IPS DF 4.7 (cell line): ENCODE data around the gene STEAP1.
A peak's percentile ranks its signal among the peaks of the same experiment; 100 is the strongest.

Experiments used
- DNase-seq: peaks from one replicate; pipeline ENCODE4 v3.0.0-alpha.2; 2013; ENCODE audit warnings: low spot score; ENCODE audit errors: extremely low read depth

STEAP1 gene

DNA sequence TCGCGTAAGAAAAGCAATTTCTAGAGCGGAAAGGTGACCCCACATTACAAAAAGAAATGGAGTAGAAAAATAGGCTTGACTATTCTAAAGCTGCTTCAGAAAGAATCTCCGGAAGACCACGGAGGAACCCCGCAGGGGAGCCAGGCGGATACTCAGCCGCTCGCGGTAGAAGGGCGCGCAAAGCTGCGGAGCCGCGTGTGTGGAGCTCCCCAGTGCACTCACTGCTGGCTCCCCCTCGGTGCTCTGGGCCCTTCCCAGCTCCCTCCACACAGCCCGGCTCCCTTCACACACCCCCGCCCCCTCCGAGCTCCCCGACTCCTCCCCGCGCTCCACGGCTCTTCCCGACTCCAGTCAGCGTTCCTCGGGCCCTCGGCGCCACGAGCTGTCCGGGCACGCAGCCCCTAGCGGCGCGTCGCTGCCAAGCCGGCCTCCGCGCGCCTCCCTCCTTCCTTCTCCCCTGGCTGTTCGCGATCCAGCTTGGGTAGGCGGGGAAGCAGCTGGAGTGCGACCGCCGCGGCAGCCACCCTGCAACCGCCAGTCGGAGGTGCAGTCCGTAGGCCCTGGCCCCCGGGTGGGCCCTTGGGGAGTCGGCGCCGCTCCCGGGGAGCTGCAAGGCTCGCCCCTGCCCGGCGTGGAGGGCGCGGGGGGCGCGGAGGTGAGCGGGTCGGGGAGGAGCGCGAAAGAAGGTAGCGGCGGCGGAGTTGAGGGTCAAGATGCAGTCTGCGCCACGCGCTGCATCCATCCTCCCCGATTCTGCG lies 57.3 kb downstream of the STEAP1 start, which contains the start of gene STEAP2:
STEAP2 (plus strand) TSS at position 350 of the 758 bp plus-strand sequence. CDS start 13,343 bp downstream, outside the sequence.
- peak; percentile 78 for DNase-seq

DNA sequence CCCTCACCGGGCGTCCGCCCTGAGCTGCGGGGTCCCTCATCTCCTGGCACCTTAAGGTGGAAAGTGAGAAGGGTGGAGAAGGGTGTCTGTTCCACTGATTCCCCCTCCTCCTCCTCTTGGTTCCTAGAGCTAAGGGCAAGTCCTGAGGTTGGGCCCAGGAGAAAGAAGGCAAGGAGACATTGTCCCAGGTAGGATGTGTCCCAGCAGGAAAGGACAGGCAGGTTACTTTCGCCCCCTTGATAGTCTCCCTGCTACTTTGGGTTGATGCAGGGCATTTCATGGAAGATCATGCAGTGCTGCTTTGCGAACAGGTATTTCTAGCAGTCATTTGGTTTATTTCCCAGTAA lies 57.9 kb downstream of the STEAP1 start:
- no peak for DNase-seq

GRCh38 chr7:90213521-90213920 lies 59.3 kb downstream of the STEAP1 start:
- no peak for DNase-seq
